ENCODE results near the gene FBXO42.

The FBXO42 gene

DNA sequence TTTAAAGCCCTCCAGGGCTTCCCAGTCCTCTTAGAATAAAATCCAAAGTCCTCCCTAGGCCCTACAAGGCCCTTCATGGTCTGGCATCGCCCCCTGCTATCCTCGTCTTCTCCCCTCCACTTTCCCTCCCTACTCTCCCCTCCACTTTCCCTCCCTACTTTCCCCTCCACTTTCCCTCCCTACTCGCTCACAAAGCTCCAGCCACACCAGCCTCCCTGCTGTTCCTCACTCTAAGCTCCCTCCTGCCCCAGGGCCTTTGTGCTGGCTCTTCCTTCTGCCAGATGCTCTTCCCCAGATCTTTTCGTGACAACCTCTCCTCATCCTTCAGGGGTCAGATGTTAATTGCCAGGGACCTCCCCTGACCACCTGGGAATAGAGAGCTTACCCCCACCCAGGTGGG is 152.6 kb downstream of the FBXO42 start:
- no peak for DNase-seq

DNA sequence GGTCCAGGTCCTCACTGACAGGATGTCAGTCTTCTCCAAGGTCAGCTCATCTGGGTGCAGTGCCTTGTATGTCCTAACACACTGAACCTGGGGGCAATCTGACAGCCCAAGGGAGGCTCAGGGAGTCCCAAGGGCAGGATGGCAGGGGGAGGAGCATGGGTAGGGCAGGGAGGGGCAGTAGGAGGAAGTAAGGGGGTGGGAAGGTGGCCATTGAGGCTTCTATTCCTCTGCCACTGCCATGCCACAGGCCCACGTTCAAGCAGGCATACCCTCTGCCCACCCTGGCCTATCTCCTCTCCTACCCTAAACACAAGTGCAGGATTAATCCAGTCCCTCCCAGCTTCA is 153.2 kb downstream of the FBXO42 start:
- no peak for DNase-seq

DNA sequence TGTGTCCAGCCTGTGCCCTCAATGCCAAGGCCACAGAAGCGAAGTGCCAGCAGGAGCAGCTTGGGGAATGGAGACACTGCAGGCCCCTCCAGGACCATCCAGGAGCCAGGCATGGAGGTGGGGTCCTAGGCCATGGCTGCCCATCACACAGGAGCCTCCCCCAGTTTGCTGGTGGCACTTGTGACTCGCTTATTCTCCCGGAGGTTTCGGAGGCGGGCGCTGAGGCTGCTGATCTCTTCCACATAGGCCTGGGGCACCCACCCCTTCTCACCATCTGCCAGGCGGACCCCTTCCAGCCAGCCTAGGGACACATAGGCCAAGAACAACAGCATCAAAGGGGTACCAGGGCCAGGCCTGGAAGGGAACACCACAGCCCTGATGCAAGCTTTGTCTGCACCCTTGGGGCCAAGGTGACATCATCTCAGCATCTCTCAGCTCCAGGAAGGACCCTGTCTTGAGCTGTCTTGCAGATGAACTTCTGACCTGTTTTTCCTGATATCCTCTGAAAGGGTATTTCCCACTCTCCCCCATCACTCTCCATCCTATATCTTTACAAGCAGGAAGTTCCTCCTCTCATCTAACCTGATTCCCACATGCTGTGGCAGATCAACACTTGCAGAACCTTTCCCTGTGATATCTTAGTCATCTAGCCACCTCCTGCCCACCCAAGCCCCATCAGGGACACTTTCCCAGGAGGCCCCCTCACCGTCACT is 153.7 kb downstream of the FBXO42 start:
- no peak for DNase-seq

DNA sequence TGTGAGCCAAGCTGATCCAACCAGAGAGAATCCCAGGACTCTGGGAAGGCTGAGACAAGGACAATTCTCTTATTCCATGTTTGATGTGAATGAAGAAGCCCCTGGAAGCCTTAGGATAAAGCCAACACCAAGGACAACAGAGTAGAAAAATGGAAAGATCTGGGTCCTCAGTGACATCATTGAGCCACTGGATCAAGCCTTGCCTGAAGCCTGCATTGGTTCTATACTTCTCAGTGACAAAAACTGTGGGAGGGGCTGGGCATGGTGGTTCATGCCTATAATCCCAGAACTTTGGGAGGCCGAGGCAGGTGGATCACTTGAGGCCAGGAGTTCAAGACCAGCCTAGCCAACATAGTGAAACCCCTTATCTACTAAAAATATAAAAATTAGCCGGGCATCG is 155.4 kb downstream of the FBXO42 start:
- DNase-seq = no peak

All from NCI-H774 (cell line).